GM23338 (cell line): ENCODE results near the gene SLC2A6. TPM values are rescaled to one million over a fixed set of nuclear protein-coding genes. Genes with fewer than 3 reads are reported as not detected.

ENCODE experiments used
- ATAC-seq: fragments of 200-7000 bp; cut with Tn5 transposase; 3 replicates; pipeline ENCODE4 v1.9.1; 2020
- DNase-seq: peaks from one replicate; pipeline ENCODE4 v3.0.0-alpha.2; 2015; ENCODE audit warnings: low spot score
- H2AFZ ChIP-seq: fragments of 200-600 bp; sonication (generic); 2 replicates; pipeline ENCODE4 v1.8.0; 2016; ENCODE audit warnings: antibody characterized with exemption, mild to moderate bottlenecking, moderate library complexity
- H3F3A ChIP-seq: fragments of 200-600 bp; sonication (generic); replicated peaks from 2 replicates; pipeline ENCODE4 v1.8.0; 2017; ENCODE audit warnings: antibody characterized with exemption, mixed run types, low read depth
- H3K27ac ChIP-seq: fragments of 200-600 bp; sonication (generic); 2 replicates; pipeline ENCODE4 v1.6.1; 2016; ENCODE audit warnings: low read depth
- H3K27me3 ChIP-seq: fragments of 200-600 bp; sonication (generic); 2 replicates; pipeline ENCODE4 v1.8.0; 2016; ENCODE audit warnings: mild to moderate bottlenecking, mixed run types, moderate library complexity; ENCODE audit not compliant: insufficient read depth
- H3K36me3 ChIP-seq: fragments of 200-600 bp; sonication (generic); 2 replicates; pipeline ENCODE4 v1.8.0; 2016; ENCODE audit warnings: mild to moderate bottlenecking; ENCODE audit not compliant: insufficient read depth
- H3K4me1 ChIP-seq: fragments of 200-600 bp; sonication (generic); 2 replicates; pipeline ENCODE4 v1.8.0; 2016; ENCODE audit warnings: mild to moderate bottlenecking, moderate library complexity; ENCODE audit not compliant: insufficient read depth
- H3K4me2 ChIP-seq: fragments of 200-600 bp; sonication (generic); 2 replicates; pipeline ENCODE4 v1.7.1; 2017; ENCODE audit warnings: mixed run types
- H3K4me3 ChIP-seq: fragments of 200-600 bp; sonication (generic); 2 replicates; pipeline ENCODE4 v1.6.1; 2016; ENCODE audit warnings: mixed run types
- H3K79me2 ChIP-seq: fragments of 200-600 bp; sonication (generic); replicated peaks from 2 replicates; pipeline ENCODE4 v1.8.0; 2017; ENCODE audit warnings: mild to moderate bottlenecking; ENCODE audit not compliant: insufficient read depth
- H3K9me2 ChIP-seq: fragments of 200-600 bp; sonication (generic); 2 replicates; pipeline ENCODE4 v1.8.0; 2017; ENCODE audit not compliant: insufficient read depth
- H4K20me1 ChIP-seq: fragments of 200-600 bp; sonication (generic); replicated peaks from 2 replicates; pipeline ENCODE4 v1.8.0; 2017; ENCODE audit warnings: mild to moderate bottlenecking; ENCODE audit not compliant: insufficient read depth
- H3K27ac Mint-ChIP-seq: 2 replicates; pipeline ENCODE4 v1.8.0; 2020; ENCODE audit warnings: inconsistent platforms, mild to moderate bottlenecking, moderate library complexity, mixed read lengths
- H3K27me3 Mint-ChIP-seq: 3 replicates; pipeline ENCODE4 v1.8.0; 2022; ENCODE audit warnings: low read depth, mild to moderate bottlenecking, moderate library complexity, mixed read lengths, inconsistent platforms; ENCODE audit not compliant: insufficient read depth, poor library complexity
- H3K36me3 Mint-ChIP-seq: 3 replicates; pipeline ENCODE4 v1.8.0; 2021; ENCODE audit warnings: low read depth, mild to moderate bottlenecking, inconsistent platforms, moderate library complexity, mixed read lengths
- H3K4me1 Mint-ChIP-seq: 3 replicates; pipeline ENCODE4 v1.8.0; 2020; ENCODE audit warnings: mild to moderate bottlenecking, inconsistent platforms, mixed read lengths
- H3K4me3 Mint-ChIP-seq: 3 replicates; pipeline ENCODE4 v1.8.0; 2021; ENCODE audit warnings: moderate library complexity, mild to moderate bottlenecking, inconsistent platforms, mixed read lengths
- H3K9me3 Mint-ChIP-seq: 3 replicates; pipeline ENCODE4 v1.8.0; 2020; ENCODE audit warnings: moderate library complexity, mild to moderate bottlenecking, inconsistent platforms, mixed read lengths
- CREB1 ChIP-seq: fragments of 250-450 bp; sonication (Bioruptor Pico); IDR thresholded peaks from 2 replicates; pipeline ENCODE4 v1.5.0; 2020; ENCODE audit warnings: low read depth, mild to moderate bottlenecking, moderate library complexity
- EZH2 ChIP-seq: fragments of 200-600 bp; sonication (generic); IDR thresholded peaks from one replicate; pipeline ENCODE4 v1.8.0; 2017; ENCODE audit warnings: antibody characterized with exemption, mild to moderate bottlenecking, low read depth; ENCODE audit not compliant: unreplicated experiment
- EZH2phosphoT487 ChIP-seq: fragments of 200-600 bp; sonication (generic); IDR thresholded peaks from one replicate; pipeline ENCODE4 v1.8.1; 2018; ENCODE audit warnings: antibody characterized with exemption; ENCODE audit not compliant: unreplicated experiment
- JUNB ChIP-seq: IDR thresholded peaks from one replicate; pipeline ENCODE4 v1.6.1; 2016; ENCODE audit warnings: antibody characterized with exemption; ENCODE audit not compliant: unreplicated experiment
- NANOG ChIP-seq: IDR thresholded peaks from 2 replicates; pipeline ENCODE4 v1.6.1; 2016; ENCODE audit warnings: antibody characterized with exemption, borderline replicate concordance
- POLR2AphosphoS5 ChIP-seq: IDR thresholded peaks from 2 replicates; pipeline ENCODE4 v1.6.1; 2016; ENCODE audit warnings: antibody characterized with exemption, low read depth
- REST ChIP-seq: IDR thresholded peaks from one replicate; pipeline ENCODE4 v1.6.1; 2018; ENCODE audit warnings: antibody characterized with exemption; ENCODE audit not compliant: unreplicated experiment
- STAT1 ChIP-seq: IDR thresholded peaks from one replicate; pipeline ENCODE4 v1.6.1; 2016; ENCODE audit warnings: antibody characterized with exemption; ENCODE audit not compliant: unreplicated experiment
- ZNF114 ChIP-seq: fragments of 250-450 bp; sonication (Bioruptor Pico); IDR thresholded peaks from 2 replicates; pipeline ENCODE4 v1.5.0; 2020; ENCODE audit warnings: mild to moderate bottlenecking, moderate library complexity
- ZNF331 ChIP-seq: fragments of 250-450 bp; sonication (Bioruptor Pico); IDR thresholded peaks from 2 replicates; pipeline ENCODE4 v1.5.0; 2020; ENCODE audit warnings: low read depth, mild to moderate bottlenecking, moderate library complexity
- polyA plus RNA-seq: library from polyadenylated mRNA; unstranded; fragments of >200 nt; fragmentation: Nextera tagmentation; extraction: Ambion mirVana; gene quantifications from 2 replicates; pipeline ENCODE4 v1.2.1, GENCODE V29; 2016
- total RNA-seq: library from RNA; depleted of rRNA; stranded (reverse); fragments of >200 nt; shearing (Covaris generic); gene quantifications from 2 replicates; pipeline ENCODE4 v1.2.3, GENCODE V29; 2014
- TF ChIP-seq, protein P1 (sequence below), 2 experiments: fragments of 200-600 bp in 1 of 2; sonication (generic) in 1 of 2; conservative IDR thresholded peaks; 2 replicates each; pipeline versions ENCODE4 v1.5.1 to v1.6.1; 2016 to 2017; ENCODE audit warnings: antibody characterized with exemption in 2 of 2, low read depth in 2 of 2, mild to moderate bottlenecking in 2 of 2, moderate library complexity in 1 of 2
- TF ChIP-seq, protein P2 (sequence below): fragments of 250-450 bp; sonication (Bioruptor Pico); IDR thresholded peaks from 2 replicates; pipeline ENCODE4 v1.5.0; 2020; ENCODE audit warnings: mild to moderate bottlenecking, moderate library complexity
- TF ChIP-seq, protein P3 (sequence below): IDR thresholded peaks from 2 replicates; pipeline ENCODE4 v1.6.1; 2016; ENCODE audit warnings: antibody characterized with exemption

The SLC2A6 gene
- total and polyA plus RNA-seq, 2 experiments from 2014 or later: 17.5 to 39.3 TPM

DNA sequence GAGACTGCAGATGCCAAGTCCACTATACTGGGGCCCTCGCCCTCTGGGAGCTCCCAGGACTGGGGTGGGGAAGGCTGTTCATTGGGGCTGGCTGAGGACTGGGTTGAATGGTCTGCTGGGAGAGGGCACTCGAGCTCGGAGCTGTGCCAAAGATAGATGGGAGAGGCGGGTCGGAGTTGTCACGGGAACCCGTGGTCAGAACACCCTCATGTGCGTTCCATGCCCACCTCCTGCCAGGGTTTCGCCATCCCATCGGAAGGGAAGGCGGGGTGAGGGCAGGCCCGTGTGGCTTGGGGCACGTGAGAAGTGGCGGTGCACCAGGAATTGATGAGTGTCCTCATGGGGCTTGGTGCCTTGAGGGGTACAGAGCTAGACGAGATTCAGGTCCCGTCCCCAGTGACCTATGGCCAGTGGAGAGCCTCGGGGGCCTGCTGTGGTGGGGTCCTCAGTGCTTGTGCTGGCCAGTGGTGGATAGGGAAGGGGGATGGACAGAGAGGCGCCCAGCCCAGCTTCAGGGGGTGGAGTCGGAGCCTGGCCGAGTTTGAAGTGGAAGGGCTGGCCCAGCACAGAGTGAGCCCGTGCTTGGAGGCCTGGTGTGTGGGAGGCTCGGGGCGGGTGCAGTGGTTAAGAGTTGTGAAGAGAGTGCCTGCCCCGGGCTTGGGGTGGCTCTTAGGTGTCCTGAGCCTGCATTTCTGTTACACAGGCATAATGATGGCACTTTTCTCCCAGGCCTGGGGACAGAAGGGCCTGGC lies 14.9 kb downstream of the SLC2A6 start:
- H3K27me3 Mint-ChIP-seq: peaks cover 13% of the 10 kb centered on the region
- no peaks in the 10 kb centered on the region for H3K27me3 ChIP-seq
- H3K9me3 Mint-ChIP-seq: no peaks in the 10 kb centered on the region
- H3K4me3 Mint-ChIP-seq: no peak overlapping the region
- H3K79me2 ChIP-seq: peaks cover 13% of the 10 kb centered on the region; the same call in 1 of the 2 replicates
- no peak for DNase-seq
- no peak overlapping the region for H3K27ac ChIP-seq
- peaks cover 12% of the 10 kb centered on the region; the same call in 1 of the 2 replicates for H3F3A ChIP-seq
- H3K9me2 ChIP-seq: no peaks in the 10 kb centered on the region
- no peak overlapping the region for H3K4me3 ChIP-seq
- H3K36me3 Mint-ChIP-seq: peaks cover 3% of the 10 kb centered on the region; the same call in 1 of the 3 replicates
- H3K4me1 ChIP-seq: peaks cover 9% of the 10 kb centered on the region; the same call in 1 of the 2 replicates
- no peaks in the 10 kb centered on the region for H3K36me3 ChIP-seq
- H3K4me1 Mint-ChIP-seq: peaks cover 17% of the 10 kb centered on the region
- H3K27ac Mint-ChIP-seq: no peak overlapping the region
- no peak for ATAC-seq
- no peak for TF ChIP-seq NANOG
- TF ChIP-seq REST: no peak
- TF ChIP-seq, protein P1, sequence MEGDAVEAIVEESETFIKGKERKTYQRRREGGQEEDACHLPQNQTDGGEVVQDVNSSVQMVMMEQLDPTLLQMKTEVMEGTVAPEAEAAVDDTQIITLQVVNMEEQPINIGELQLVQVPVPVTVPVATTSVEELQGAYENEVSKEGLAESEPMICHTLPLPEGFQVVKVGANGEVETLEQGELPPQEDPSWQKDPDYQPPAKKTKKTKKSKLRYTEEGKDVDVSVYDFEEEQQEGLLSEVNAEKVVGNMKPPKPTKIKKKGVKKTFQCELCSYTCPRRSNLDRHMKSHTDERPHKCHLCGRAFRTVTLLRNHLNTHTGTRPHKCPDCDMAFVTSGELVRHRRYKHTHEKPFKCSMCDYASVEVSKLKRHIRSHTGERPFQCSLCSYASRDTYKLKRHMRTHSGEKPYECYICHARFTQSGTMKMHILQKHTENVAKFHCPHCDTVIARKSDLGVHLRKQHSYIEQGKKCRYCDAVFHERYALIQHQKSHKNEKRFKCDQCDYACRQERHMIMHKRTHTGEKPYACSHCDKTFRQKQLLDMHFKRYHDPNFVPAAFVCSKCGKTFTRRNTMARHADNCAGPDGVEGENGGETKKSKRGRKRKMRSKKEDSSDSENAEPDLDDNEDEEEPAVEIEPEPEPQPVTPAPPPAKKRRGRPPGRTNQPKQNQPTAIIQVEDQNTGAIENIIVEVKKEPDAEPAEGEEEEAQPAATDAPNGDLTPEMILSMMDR (conservative IDR thresholded peaks at IDR 0.05; ENCODE audit: low read depth in 2 of 2): no peak
- TF ChIP-seq JUNB: no peak
- no peak for TF ChIP-seq POLR2AphosphoS5
- no peak for TF ChIP-seq EZH2
- TF ChIP-seq CREB1 (CRISPR knock-in tag): no peak
- no peak for TF ChIP-seq ZNF114 (CRISPR knock-in tag)
- TF ChIP-seq ZNF331 (CRISPR knock-in tag): no peak
- TF ChIP-seq, protein P2, sequence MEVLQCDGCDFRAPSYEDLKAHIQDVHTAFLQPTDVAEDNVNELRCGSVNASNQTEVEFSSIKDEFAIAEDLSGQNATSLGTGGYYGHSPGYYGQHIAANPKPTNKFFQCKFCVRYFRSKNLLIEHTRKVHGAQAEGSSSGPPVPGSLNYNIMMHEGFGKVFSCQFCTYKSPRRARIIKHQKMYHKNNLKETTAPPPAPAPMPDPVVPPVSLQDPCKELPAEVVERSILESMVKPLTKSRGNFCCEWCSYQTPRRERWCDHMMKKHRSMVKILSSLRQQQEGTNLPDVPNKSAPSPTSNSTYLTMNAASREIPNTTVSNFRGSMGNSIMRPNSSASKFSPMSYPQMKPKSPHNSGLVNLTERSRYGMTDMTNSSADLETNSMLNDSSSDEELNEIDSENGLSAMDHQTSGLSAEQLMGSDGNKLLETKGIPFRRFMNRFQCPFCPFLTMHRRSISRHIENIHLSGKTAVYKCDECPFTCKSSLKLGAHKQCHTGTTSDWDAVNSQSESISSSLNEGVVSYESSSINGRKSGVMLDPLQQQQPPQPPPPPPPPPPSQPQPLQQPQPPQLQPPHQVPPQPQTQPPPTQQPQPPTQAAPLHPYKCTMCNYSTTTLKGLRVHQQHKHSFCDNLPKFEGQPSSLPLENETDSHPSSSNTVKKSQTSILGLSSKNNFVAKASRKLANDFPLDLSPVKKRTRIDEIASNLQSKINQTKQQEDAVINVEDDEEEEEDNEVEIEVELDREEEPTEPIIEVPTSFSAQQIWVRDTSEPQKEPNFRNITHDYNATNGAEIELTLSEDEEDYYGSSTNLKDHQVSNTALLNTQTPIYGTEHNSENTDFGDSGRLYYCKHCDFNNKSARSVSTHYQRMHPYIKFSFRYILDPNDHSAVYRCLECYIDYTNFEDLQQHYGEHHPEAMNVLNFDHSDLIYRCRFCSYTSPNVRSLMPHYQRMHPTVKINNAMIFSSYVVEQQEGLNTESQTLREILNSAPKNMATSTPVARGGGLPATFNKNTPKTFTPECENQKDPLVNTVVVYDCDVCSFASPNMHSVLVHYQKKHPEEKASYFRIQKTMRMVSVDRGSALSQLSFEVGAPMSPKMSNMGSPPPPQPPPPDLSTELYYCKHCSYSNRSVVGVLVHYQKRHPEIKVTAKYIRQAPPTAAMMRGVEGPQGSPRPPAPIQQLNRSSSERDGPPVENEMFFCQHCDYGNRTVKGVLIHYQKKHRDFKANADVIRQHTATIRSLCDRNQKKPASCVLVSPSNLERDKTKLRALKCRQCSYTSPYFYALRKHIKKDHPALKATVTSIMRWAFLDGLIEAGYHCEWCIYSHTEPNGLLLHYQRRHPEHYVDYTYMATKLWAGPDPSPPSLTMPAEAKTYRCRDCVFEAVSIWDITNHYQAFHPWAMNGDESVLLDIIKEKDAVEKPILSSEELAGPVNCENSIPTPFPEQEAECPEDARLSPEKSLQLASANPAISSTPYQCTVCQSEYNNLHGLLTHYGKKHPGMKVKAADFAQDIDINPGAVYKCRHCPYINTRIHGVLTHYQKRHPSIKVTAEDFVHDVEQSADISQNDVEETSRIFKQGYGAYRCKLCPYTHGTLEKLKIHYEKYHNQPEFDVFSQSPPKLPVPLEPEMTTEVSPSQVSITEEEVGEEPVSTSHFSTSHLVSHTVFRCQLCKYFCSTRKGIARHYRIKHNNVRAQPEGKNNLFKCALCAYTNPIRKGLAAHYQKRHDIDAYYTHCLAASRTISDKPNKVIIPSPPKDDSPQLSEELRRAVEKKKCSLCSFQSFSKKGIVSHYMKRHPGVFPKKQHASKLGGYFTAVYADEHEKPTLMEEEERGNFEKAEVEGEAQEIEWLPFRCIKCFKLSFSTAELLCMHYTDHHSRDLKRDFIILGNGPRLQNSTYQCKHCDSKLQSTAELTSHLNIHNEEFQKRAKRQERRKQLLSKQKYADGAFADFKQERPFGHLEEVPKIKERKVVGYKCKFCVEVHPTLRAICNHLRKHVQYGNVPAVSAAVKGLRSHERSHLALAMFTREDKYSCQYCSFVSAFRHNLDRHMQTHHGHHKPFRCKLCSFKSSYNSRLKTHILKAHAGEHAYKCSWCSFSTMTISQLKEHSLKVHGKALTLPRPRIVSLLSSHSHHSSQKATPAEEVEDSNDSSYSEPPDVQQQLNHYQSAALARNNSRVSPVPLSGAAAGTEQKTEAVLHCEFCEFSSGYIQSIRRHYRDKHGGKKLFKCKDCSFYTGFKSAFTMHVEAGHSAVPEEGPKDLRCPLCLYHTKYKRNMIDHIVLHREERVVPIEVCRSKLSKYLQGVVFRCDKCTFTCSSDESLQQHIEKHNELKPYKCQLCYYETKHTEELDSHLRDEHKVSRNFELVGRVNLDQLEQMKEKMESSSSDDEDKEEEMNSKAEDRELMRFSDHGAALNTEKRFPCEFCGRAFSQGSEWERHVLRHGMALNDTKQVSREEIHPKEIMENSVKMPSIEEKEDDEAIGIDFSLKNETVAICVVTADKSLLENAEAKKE (CRISPR knock-in tag): no peak
- no peak for TF ChIP-seq STAT1
- TF ChIP-seq, protein P3, sequence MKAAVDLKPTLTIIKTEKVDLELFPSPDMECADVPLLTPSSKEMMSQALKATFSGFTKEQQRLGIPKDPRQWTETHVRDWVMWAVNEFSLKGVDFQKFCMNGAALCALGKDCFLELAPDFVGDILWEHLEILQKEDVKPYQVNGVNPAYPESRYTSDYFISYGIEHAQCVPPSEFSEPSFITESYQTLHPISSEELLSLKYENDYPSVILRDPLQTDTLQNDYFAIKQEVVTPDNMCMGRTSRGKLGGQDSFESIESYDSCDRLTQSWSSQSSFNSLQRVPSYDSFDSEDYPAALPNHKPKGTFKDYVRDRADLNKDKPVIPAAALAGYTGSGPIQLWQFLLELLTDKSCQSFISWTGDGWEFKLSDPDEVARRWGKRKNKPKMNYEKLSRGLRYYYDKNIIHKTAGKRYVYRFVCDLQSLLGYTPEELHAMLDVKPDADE: no peak
- TF ChIP-seq EZH2phosphoT487: no peak
- peaks cover 3% of the 10 kb centered on the region; the same call in 1 of the 2 replicates for H4K20me1 ChIP-seq
- no peak overlapping the region for H3K4me2 ChIP-seq
- H2AFZ ChIP-seq: no peak overlapping the region
